Skin epidermis (tissue), 12 donors: ENCODE measurements around the gene UBASH3B.

Source experiments
- H3K27ac ChIP-seq, 21 experiments: fragments of 200-600 bp; sonication (generic) in 11 of 21; one replicate each; pipeline ENCODE4 v1.5.0; 2020; ENCODE audit warnings: mild to moderate bottlenecking in 3 of 21, inconsistent platforms in 2 of 21, moderate library complexity in 2 of 21
- H3K4me3 ChIP-seq, 7 experiments: fragments of 200-600 bp; sonication (generic) in 2 of 7; one replicate each; pipeline ENCODE4 v1.5.0; 2020; ENCODE audit warnings: inconsistent platforms in 2 of 7, mild to moderate bottlenecking in 2 of 7, moderate library complexity in 1 of 7

UBASH3B gene

GRCh38 chr11:122672892-122673291, 17.4 kb downstream of the UBASH3B start:
- Histone ChIP-seq H3K4me3 (no peak overlapping the region), H3K27ac (no peak overlapping the region)

- Histone ChIP-seq H3K4me3 (no peak overlapping the region), H3K27ac (no peak overlapping the region)
Measured at GRCh38 chr11:122673701-122674100, 18.2 kb downstream of the UBASH3B start.

- no peak overlapping the region for H3K4me3 ChIP-seq
- H3K27ac ChIP-seq, result peak overlapping the region in 3 of 21 experiments; percentile 21 to 49 (median 47)
Measured at GRCh38 chr11:122676638-122677037, 21.1 kb downstream of the UBASH3B start.

GRCh38 chr11:122677256-122677655, 21.7 kb downstream of the UBASH3B start:
- Histone ChIP-seq H3K4me3 (no peak overlapping the region), H3K27ac (no peak overlapping the region)

GRCh38 chr11:122678406-122678805, 22.9 kb downstream of the UBASH3B start:
- Histone ChIP-seq H3K4me3 (no peak overlapping the region), H3K27ac (no peak overlapping the region)

GRCh38 chr11:122679466-122679865, 23.9 kb downstream of the UBASH3B start:
- no peak overlapping the region for H3K27ac ChIP-seq
- H3K4me3 ChIP-seq, result no peak overlapping the region

GRCh38 chr11:122681070-122681469, 25.5 kb downstream of the UBASH3B start:
- Histone ChIP-seq H3K27ac (no peak overlapping the region), H3K4me3 (no peak overlapping the region)

- H3K4me3 ChIP-seq, result no peak overlapping the region
- H3K27ac ChIP-seq, result no peak overlapping the region
Measured at GRCh38 chr11:122681735-122682134, 26.2 kb downstream of the UBASH3B start.

GRCh38 chr11:122682464-122682863, 26.9 kb downstream of the UBASH3B start:
- H3K27ac ChIP-seq, result no peak overlapping the region
- H3K4me3 ChIP-seq, result no peak overlapping the region

GRCh38 chr11:122685041-122685440, 29.5 kb downstream of the UBASH3B start:
- Histone ChIP-seq H3K27ac (no peak overlapping the region), H3K4me3 (no peak overlapping the region)

GRCh38 chr11:122686111-122686510, 30.6 kb downstream of the UBASH3B start:
- Histone ChIP-seq H3K27ac (no peak overlapping the region), H3K4me3 (no peak overlapping the region)

GRCh38 chr11:122690384-122690783, 34.9 kb downstream of the UBASH3B start:
- Histone ChIP-seq H3K27ac (peak overlapping the region in 18 of 21 experiments; percentile 19 to 87 (median 52)), H3K4me3 (no peak overlapping the region)

- Histone ChIP-seq H3K4me3 (no peak overlapping the region), H3K27ac (peak overlapping the region in 20 of 21 experiments; percentile 2 to 87 (median 52))
Measured at GRCh38 chr11:122690801-122691548, 35.5 kb downstream of the UBASH3B start.

- Histone ChIP-seq H3K4me3 (no peak overlapping the region), H3K27ac (peak overlapping the region in 19 of 21 experiments; percentile 2 to 87 (median 53))
Measured at GRCh38 chr11:122691549-122692150, 36.1 kb downstream of the UBASH3B start.

- H3K4me3 ChIP-seq, result no peak overlapping the region
- peak overlapping the region in 8 of 21 experiments; percentile 10 to 87 (median 71) for H3K27ac ChIP-seq
Measured at GRCh38 chr11:122692444-122692843, 36.9 kb downstream of the UBASH3B start.

GRCh38 chr11:122695076-122695615, 39.6 kb downstream of the UBASH3B start:
- Histone ChIP-seq H3K27ac (peak overlapping the region in 1 of 21 experiments; percentile 86), H3K4me3 (no peak overlapping the region)

- Histone ChIP-seq H3K4me3 (no peak overlapping the region), H3K27ac (peak overlapping the region in 9 of 21 experiments; percentile 1 to 86 (median 51))
Measured at GRCh38 chr11:122696662-122697061, 41.1 kb downstream of the UBASH3B start.

- H3K4me3 ChIP-seq, result no peak overlapping the region
- peak overlapping the region in 13 of 21 experiments; percentile 18 to 86 (median 47) for H3K27ac ChIP-seq
Measured at GRCh38 chr11:122697636-122698167, 42.2 kb downstream of the UBASH3B start.

- Histone ChIP-seq H3K27ac (peak overlapping the region in 12 of 21 experiments; percentile 6 to 86 (median 49)), H3K4me3 (no peak overlapping the region)
Measured at GRCh38 chr11:122698392-122698791, 42.9 kb downstream of the UBASH3B start.

GRCh38 chr11:122700666-122701065, 45.1 kb downstream of the UBASH3B start:
- Histone ChIP-seq H3K27ac (peak overlapping the region in 1 of 21 experiments; percentile 51), H3K4me3 (no peak overlapping the region)

- H3K27ac ChIP-seq, result peak overlapping the region in 2 of 21 experiments; percentile 22 to 51
- no peak overlapping the region for H3K4me3 ChIP-seq
Measured at GRCh38 chr11:122701143-122701542, 45.6 kb downstream of the UBASH3B start.
